Mesenchymal stem cell (in vitro differentiated cells and primary cell): ENCODE results near the gene SMARCC2.
A peak's percentile ranks its signal among the peaks of the same experiment; 100 is the strongest.

ENCODE experiments used
- DNase-seq: peaks from one replicate; pipeline ENCODE4 v3.0.0-alpha.2; 2013
- H2AFZ ChIP-seq: one replicate; pipeline ENCODE4 v1.6.1; 2013; ENCODE audit warnings: low read depth, mild to moderate bottlenecking, control low read depth, inconsistent platforms, low read length, moderate library complexity
- H2AK5ac ChIP-seq: 2 replicates; pipeline ENCODE4 v1.6.1; 2013; ENCODE audit warnings: low read length, moderate library complexity, mild to moderate bottlenecking, inconsistent platforms; ENCODE audit not compliant: severe bottlenecking
- H2BK120ac ChIP-seq: one replicate; pipeline ENCODE4 v1.6.1; 2013; ENCODE audit warnings: low read depth, mild to moderate bottlenecking, inconsistent platforms, low read length, moderate library complexity
- H2BK12ac ChIP-seq, 2 experiments: one replicate each; pipeline ENCODE4 v1.6.1; 2013; ENCODE audit warnings: inconsistent platforms in 2 of 2, low read length in 2 of 2, mild to moderate bottlenecking in 2 of 2, moderate library complexity in 2 of 2, control low read depth in 1 of 2
- H2BK15ac ChIP-seq: one replicate; pipeline ENCODE4 v1.6.1; 2013; ENCODE audit warnings: mild to moderate bottlenecking, low read depth, inconsistent platforms; ENCODE audit not compliant: poor library complexity, severe bottlenecking
- H2BK5ac ChIP-seq: 2 replicates; pipeline ENCODE4 v1.6.1; 2013; ENCODE audit warnings: low read depth, mild to moderate bottlenecking, low read length, control low read depth, inconsistent platforms; ENCODE audit not compliant: poor library complexity, severe bottlenecking
- H3K14ac ChIP-seq, 2 experiments: one replicate each; pipeline ENCODE4 v1.6.1; 2013; ENCODE audit warnings: inconsistent platforms in 2 of 2, low read length in 2 of 2, control low read depth in 1 of 2, mild to moderate bottlenecking in 1 of 2, moderate library complexity in 1 of 2
- H3K18ac ChIP-seq, 2 experiments: one replicate each; pipeline ENCODE4 v1.6.1; 2013; ENCODE audit warnings: inconsistent platforms in 2 of 2, low read length in 2 of 2, control low read depth in 1 of 2, low read depth in 1 of 2, mild to moderate bottlenecking in 1 of 2
- H3K23ac ChIP-seq, 2 experiments: one replicate each; pipeline ENCODE4 v1.6.1; 2013; ENCODE audit warnings: inconsistent platforms in 2 of 2, low read length in 2 of 2, mild to moderate bottlenecking in 2 of 2, moderate library complexity in 2 of 2, control low read depth in 1 of 2
- H3K27ac ChIP-seq: 2 replicates; pipeline ENCODE4 v1.5.1; 2013; ENCODE audit warnings: mild to moderate bottlenecking, moderate library complexity, low read length, control low read depth, inconsistent platforms; ENCODE audit not compliant: poor library complexity, severe bottlenecking
- H3K27me3 ChIP-seq, 2 experiments: 2 replicates each; pipeline versions ENCODE4 v1.6.1 to v1.7.0; 2013; ENCODE audit warnings: low read length in 2 of 2, mild to moderate bottlenecking in 2 of 2, moderate library complexity in 2 of 2, control low read depth in 1 of 2, inconsistent platforms in 1 of 2; ENCODE audit not compliant: control insufficient read depth in 1 of 2, insufficient read depth in 1 of 2
- H3K36me3 ChIP-seq, 2 experiments: 2 replicates each; pipeline versions ENCODE4 v1.6.1 to v1.7.0; 2013; ENCODE audit warnings: low read length in 2 of 2, control low read depth in 1 of 2, inconsistent platforms in 1 of 2, low read depth in 1 of 2, mild to moderate bottlenecking in 1 of 2; ENCODE audit not compliant: insufficient read depth in 2 of 2, control insufficient read depth in 1 of 2
- H3K4ac ChIP-seq, 2 experiments: one replicate each; pipeline ENCODE4 v1.6.1; 2013; ENCODE audit warnings: inconsistent platforms in 2 of 2, low read length in 2 of 2, mild to moderate bottlenecking in 2 of 2, moderate library complexity in 2 of 2, control low read depth in 1 of 2, low read depth in 1 of 2
- H3K4me1 ChIP-seq: 2 replicates; pipeline ENCODE4 v1.6.1; 2013; ENCODE audit warnings: low read depth, low read length, control low read depth; ENCODE audit not compliant: control insufficient read depth, insufficient read depth
- H3K4me2 ChIP-seq: 2 replicates; pipeline ENCODE4 v1.6.1; 2013; ENCODE audit warnings: low read length, mild to moderate bottlenecking, inconsistent platforms; ENCODE audit not compliant: poor library complexity, severe bottlenecking
- H3K4me3 ChIP-seq, 2 experiments: 2 replicates each; pipeline versions ENCODE4 v1.5.1 to v1.7.0; 2013; ENCODE audit warnings: low read length in 2 of 2, mild to moderate bottlenecking in 2 of 2, control low read depth in 1 of 2, low read depth in 1 of 2; ENCODE audit not compliant: insufficient read depth in 1 of 2
- H3K79me1 ChIP-seq: replicated peaks from 2 replicates; pipeline ENCODE4 v1.6.1; 2013; ENCODE audit warnings: mild to moderate bottlenecking, control low read depth, low read length, inconsistent platforms; ENCODE audit not compliant: poor library complexity, severe bottlenecking
- H3K9ac ChIP-seq: 2 replicates; pipeline ENCODE4 v1.7.0; 2013; ENCODE audit warnings: mild to moderate bottlenecking, low read length, moderate library complexity
- H3K9me3 ChIP-seq: 2 replicates; pipeline ENCODE4 v1.7.0; 2013; ENCODE audit warnings: mild to moderate bottlenecking, low read length; ENCODE audit not compliant: control insufficient read depth
- H4K8ac ChIP-seq: one replicate; pipeline ENCODE4 v1.6.1; 2013; ENCODE audit warnings: inconsistent platforms, mild to moderate bottlenecking, low read length, moderate library complexity
- H4K91ac ChIP-seq: one replicate; pipeline ENCODE4 v1.6.1; 2013; ENCODE audit warnings: mild to moderate bottlenecking, low read length, inconsistent platforms
- WGBS: methylation state at CpG from one replicate; pipeline ENCODE4 v1.1.7; 2013; ENCODE audit warnings: mixed read lengths; 5-methylcytosine and 5-hydroxymethylcytosine counted together

The SMARCC2 gene

DNA sequence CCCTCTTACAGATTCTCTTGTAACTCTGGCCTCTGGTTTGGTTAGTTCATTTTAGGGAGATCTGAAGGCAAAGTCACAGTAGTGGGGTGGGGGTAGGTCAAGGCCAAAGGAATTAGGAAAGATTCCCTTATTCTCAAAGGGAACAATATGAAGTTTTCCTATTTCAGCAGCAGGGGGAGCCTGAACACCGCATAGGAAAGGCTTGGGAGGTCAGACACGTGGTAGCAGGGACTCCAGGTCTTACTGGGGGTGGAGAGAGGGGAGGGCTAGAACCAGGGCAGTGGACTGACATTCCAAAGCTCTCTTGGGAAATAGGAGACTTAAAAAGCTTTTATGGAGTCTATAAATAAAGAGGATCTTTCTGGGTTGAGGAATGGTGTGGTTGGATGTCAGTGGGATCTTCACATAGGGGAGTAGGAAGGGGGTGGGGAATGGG lies 69.9 kb downstream of the SMARCC2 start:
- Histone ChIP-seq H3K9ac (peak overlapping the region; percentile 99), H2BK15ac (no peak overlapping the region), H4K8ac (no peak overlapping the region), H3K14ac (no peak overlapping the region), H2AK5ac (no peak overlapping the region), H3K23ac (no peak overlapping the region), H3K4me2 (peak overlapping the region; percentile 37), H3K4me1 (peaks cover 12% of the 10 kb centered on the region), H4K91ac (no peak overlapping the region), H3K36me3 (peaks cover 24 to 45% of the 10 kb centered on the region in 2 experiments), H3K27me3 (no peaks in the 10 kb centered on the region), H2BK5ac (no peak overlapping the region), H3K4me3 (peak overlapping the region in 1 of 2 experiments; percentile 86), H3K9me3 (no peaks in the 10 kb centered on the region), H3K18ac (no peak overlapping the region), H2BK120ac (no peak overlapping the region), H3K27ac (peak overlapping the region; percentile 63), H3K4ac (no peak overlapping the region), H3K79me1 (peaks cover 34% of the 10 kb centered on the region), H2AFZ (no peak overlapping the region), H2BK12ac (no peak overlapping the region)
- DNase-seq, result peak; percentile 97
- WGBS, result 0% methylated on average over 2 of the region's 2 CpGs

GRCh38 chr12:56118688-56119357 lies 70.5 kb downstream of the SMARCC2 start:
- Histone ChIP-seq H3K14ac (peak overlapping the region in 1 of 2 experiments; percentile 44), H2BK120ac (no peak overlapping the region), H4K91ac (peak overlapping the region; percentile 64), H3K9ac (peak overlapping the region; percentile 99), H3K27ac (peak overlapping the region; percentile 63), H2AK5ac (peak overlapping the region; percentile 57), H2AFZ (peak overlapping the region; percentile 76), H2BK15ac (peak overlapping the region; percentile 73), H3K27me3 (no peaks in the 10 kb centered on the region), H3K36me3 (peaks cover 24 to 45% of the 10 kb centered on the region in 2 experiments), H3K4me3 (peak overlapping the region; percentile 77 to 86), H3K4me1 (peaks cover 12% of the 10 kb centered on the region), H4K8ac (peak overlapping the region; percentile 50), H3K18ac (peak overlapping the region; percentile 79 to 92), H2BK12ac (peak overlapping the region; percentile 75 to 84), H3K23ac (peak overlapping the region in 1 of 2 experiments; percentile 10), H3K9me3 (no peaks in the 10 kb centered on the region), H3K4me2 (peak overlapping the region; percentile 74), H3K79me1 (peaks cover 34% of the 10 kb centered on the region), H2BK5ac (peak overlapping the region; percentile 24), H3K4ac (peak overlapping the region; percentile 51 to 75)
- WGBS, result 21% methylated on average over 13 of the region's 13 CpGs
- no peak for DNase-seq

- Histone ChIP-seq H3K9me3 (no peaks in the 10 kb centered on the region), H2AFZ (peak within 1 kb of the TSS; percentile 76), H3K4me1 (peaks cover 12% of the 10 kb centered on the region), H3K36me3 (peaks cover 26 to 50% of the 10 kb centered on the region in 2 experiments), H3K4ac (peak within 1 kb of the TSS; percentile 70 to 75), H3K14ac (peak within 1 kb of the TSS in 1 of 2 experiments; percentile 44), H2AK5ac (peak within 1 kb of the TSS; percentile 57), H4K8ac (peak within 1 kb of the TSS; percentile 50), H3K18ac (peak within 1 kb of the TSS; percentile 79 to 92), H2BK15ac (peak within 1 kb of the TSS; percentile 94), H2BK5ac (peak within 1 kb of the TSS; percentile 24), H3K23ac (peak within 1 kb of the TSS in 1 of 2 experiments; percentile 10), H3K4me2 (peak within 1 kb of the TSS; percentile 74), H3K79me1 (peaks cover 32% of the 10 kb centered on the region), H4K91ac (peak within 1 kb of the TSS; percentile 64), H2BK120ac (peak within 1 kb of the TSS; percentile 75), H3K27me3 (no peaks in the 10 kb centered on the region), H3K9ac (peak within 1 kb of the TSS; percentile 99), H2BK12ac (peak within 1 kb of the TSS; percentile 75 to 84), H3K4me3 (peak within 1 kb of the TSS; percentile 77 to 86), H3K27ac (peak within 1 kb of the TSS; percentile 97)
- under 1% methylated on average over 56 of the region's 61 CpGs for WGBS
- peak; percentile 99 for DNase-seq
These were observed 71.2 kb downstream of the SMARCC2 start, which contains the start of gene ZC3H10 for GRCh38 chr12:56117778-56118687. TSS of gene ZC3H10 (plus strand) at chr12:56118266. CDS start at chr12:56120563, 2,297 bp downstream.
